ENCODE results near the gene FREM2. TPM values are rescaled to one million over a fixed set of nuclear protein-coding genes. Genes with fewer than 3 reads are reported as not detected.

The FREM2 gene
- total and polyA plus RNA-seq, 9 of the 15 experiments (the other 6 are each of a cell fraction or from before 2014, with no cell fraction given) = under 0.01 to 0.02 TPM; not detected in 7

- Histone ChIP-seq H3K4me3 (no peak overlapping the region), H3K4me1 (replicated peaks in 1 of 2; ENCODE audit: control insufficient read depth in 2 of 2, insufficient read depth in 2 of 2, low read length in 2 of 2) (no peaks in the 10 kb centered on the region), H3K9ac (ENCODE audit: insufficient read depth in 1 of 2, low read depth in 2 of 2, low read length in 2 of 2) (no peak overlapping the region), H3K36me3 (ENCODE audit: control insufficient read depth, insufficient read depth, low read length) (no peaks in the 10 kb centered on the region), H2AFZ (ENCODE audit: low read depth, low read length) (no peak overlapping the region), H4K20me1 (replicated peaks; ENCODE audit: control insufficient read depth, insufficient read depth, low read length) (no peaks in the 10 kb centered on the region), H3K27ac (ENCODE audit: extremely low read depth, low read depth, low read length) (no peak overlapping the region), H3K9me3 (replicated peaks; ENCODE audit: control insufficient read depth, insufficient read depth, low read depth, low read length) (no peaks in the 10 kb centered on the region), H3K79me2 (ENCODE audit: control insufficient read depth, insufficient read depth, low read length) (no peaks in the 10 kb centered on the region), H3K27me3 (ENCODE audit: control insufficient read depth in 2 of 2, insufficient read depth in 2 of 2, low read length in 2 of 2) (no peaks in the 10 kb centered on the region), H3K4me2 (ENCODE audit: insufficient read depth, low read length) (no peak overlapping the region), H3K9me1 (ENCODE audit: control insufficient read depth, insufficient read depth, low read length) (no peaks in the 10 kb centered on the region)
- ChIA-PET CTCF (ENCODE audit: low intra/inter-chr PET ratio) (no interaction called here), POLR2A (no interaction called here)
- no peak for ATAC-seq
- BruUV-seq (replicated peaks) = no TSS peak
- WGBS (ENCODE audit: insufficient coverage, low coverage, missing lambda C conversion rate) = 2% methylated on average over 6 of the region's 6 CpGs
- FAIRE-seq = no peak
- in situ Hi-C loops (cut with MboI) = no loop called here
- TF ChIP-seq ZSCAN32 (CRISPR knock-in tag; IDR thresholded peaks at IDR 0.05) (no peak), IRF1 (CRISPR knock-in tag; IDR thresholded peaks at IDR 0.05; ENCODE audit: borderline replicate concordance) (no peak), MXD1 (CRISPR knock-in tag; IDR thresholded peaks at IDR 0.05; ENCODE audit: borderline replicate concordance, poor library complexity, severe bottlenecking) (no peak), CAMTA2 (CRISPR knock-in tag; conservative IDR thresholded peaks at IDR 0.05) (no peak), RHOXF2B (CRISPR knock-in tag; conservative IDR thresholded peaks at IDR 0.05) (no peak), POLR2A (conservative IDR thresholded peaks at IDR 0.05) (no peak), SNAPC5 (CRISPR knock-in tag; IDR thresholded peaks at IDR 0.05) (no peak), HNRNPH1 (optimal IDR thresholded peaks at IDR 0.05; ENCODE audit: low read depth, low read length) (no peak), DLX4 (CRISPR knock-in tag; IDR thresholded peaks at IDR 0.05) (no peak), STAG1 (CRISPR knock-in tag; IDR thresholded peaks at IDR 0.05; ENCODE audit: borderline replicate concordance) (no peak), ZNF408 (CRISPR knock-in tag; IDR thresholded peaks at IDR 0.05; ENCODE audit: low read depth) (no peak), NFIC (IDR thresholded peaks at IDR 0.05) (no peak)
- intact Hi-C loops (cut with micrococcal nuclease) = no loop called here
- no peak for DNase-seq (ENCODE audit: extremely low read depth in 1 of 4, low spot score in 3 of 4)
Observed at GRCh38 chr13:38735665-38736440, 49.0 kb downstream of the FREM2 start.
